Urinary bladder (tissue), 4 donors: Measurements from ENCODE around the gene MOB2. TPM values are rescaled to one million over a fixed set of nuclear protein-coding genes. Genes with fewer than 3 reads are reported as not detected.
"Not testable (repeated sequence)": the region's sequence is repeated elsewhere in the genome, so short reads cannot be mapped to it uniquely, and the experiment has no call there.

Experiments
- DNase-seq: peaks from one replicate; pipeline ENCODE4 v3.0.0-alpha.2; 2015; ENCODE audit errors: extremely low spot score
- H3K27ac ChIP-seq: one replicate; pipeline ENCODE4 v1.5.1; 2013; ENCODE audit warnings: low read depth, mild to moderate bottlenecking, moderate library complexity
- H3K36me3 ChIP-seq: one replicate; pipeline ENCODE4 v1.6.1; 2013; ENCODE audit warnings: mild to moderate bottlenecking, moderate library complexity; ENCODE audit not compliant: insufficient read depth
- H3K4me1 ChIP-seq: one replicate; pipeline ENCODE4 v1.6.1; 2013; ENCODE audit warnings: mild to moderate bottlenecking, moderate library complexity; ENCODE audit not compliant: insufficient read depth
- H3K4me3 ChIP-seq: one replicate; pipeline ENCODE4 v1.5.1; 2013; ENCODE audit warnings: low read depth, low read length
- WGBS: extraction: QIAGEN DNeasy Blood & Tissue Kit; methylation state at CpG from one replicate; pipeline ENCODE4 v1.1.7; 2013; 5-methylcytosine and 5-hydroxymethylcytosine counted together
- polyA plus RNA-seq: library from polyadenylated mRNA; stranded (reverse); fragments of 200-250 nt; gene quantifications from one replicate; pipeline ENCODE4 v1.2.3, GENCODE V29; 2013
- total RNA-seq: library from RNA; depleted of rRNA; stranded (reverse); fragments of >200 nt; gene quantifications from one replicate; pipeline ENCODE4 v1.2.3, GENCODE V29; 2014
- donor health status: healthy with polysubstance abuse.
- donor health status: healthy.

MOB2 gene
- total and polyA plus RNA-seq, 2 donors, result 27.5 to 120 TPM

DNA sequence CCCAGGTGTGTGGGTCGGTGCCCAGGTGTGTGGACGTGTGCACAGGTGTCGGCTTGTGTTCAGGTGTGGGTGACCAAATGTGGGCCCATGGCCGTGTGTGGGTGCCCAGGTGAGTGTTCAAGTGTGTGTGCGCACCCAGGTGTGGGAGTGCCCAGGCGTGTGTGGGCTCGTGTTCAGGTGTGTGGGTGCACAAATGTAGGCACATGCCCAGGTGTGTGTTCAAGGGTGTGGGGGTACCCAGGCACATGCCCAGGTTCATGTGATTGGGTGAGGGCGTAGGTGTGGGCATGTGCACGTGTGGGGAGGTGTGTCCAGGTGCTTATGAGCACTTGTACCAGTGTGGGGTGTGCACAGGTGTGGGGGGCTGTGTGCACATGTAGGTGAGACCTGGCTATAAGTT, 42.8 kb downstream of the MOB2 start:
- Histone ChIP-seq H3K4me3 (no peak overlapping the region), H3K4me1 (no peaks in the 10 kb centered on the region), H3K27ac (no peak overlapping the region), H3K36me3 (no peaks in the 10 kb centered on the region)
- WGBS, result 86% methylated on average over 9 of the region's 9 CpGs
- DNase-seq, result no peak

DNA sequence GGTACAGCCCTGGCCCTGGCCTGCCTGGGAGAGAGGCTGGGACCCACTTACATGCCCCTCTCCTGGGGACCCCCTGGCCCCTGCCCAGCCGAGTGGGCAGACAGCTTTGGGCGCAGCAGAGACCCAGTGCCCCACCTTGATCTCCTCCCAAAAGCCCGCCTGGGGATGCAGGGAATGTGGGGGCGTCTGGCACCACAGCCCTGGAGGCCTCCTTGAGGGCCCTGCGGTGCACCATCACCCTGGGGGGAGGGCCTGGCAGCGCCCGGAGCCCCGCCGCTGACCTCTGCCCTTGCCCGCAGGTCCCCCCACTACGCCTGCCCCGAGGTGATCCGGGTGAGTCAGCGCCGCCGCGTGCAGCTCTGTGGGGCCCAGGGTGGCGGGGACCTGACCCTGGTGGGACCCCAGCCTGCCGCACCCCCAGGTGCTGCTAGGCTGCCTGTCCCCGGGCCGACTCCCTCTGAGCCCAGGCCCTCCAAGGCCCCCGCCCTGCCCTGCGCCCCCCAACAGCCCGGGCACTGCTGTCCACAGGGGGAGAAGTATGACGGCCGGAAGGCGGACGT, 43.7 kb downstream of the MOB2 start:
- WGBS, result 84% methylated on average over 28 of the region's 28 CpGs
- no peaks in the 10 kb centered on the region for H3K4me1 ChIP-seq
- no peaks in the 10 kb centered on the region for H3K36me3 ChIP-seq
- no peak for DNase-seq
- no peak overlapping the region for H3K4me3 ChIP-seq
- no peak overlapping the region for H3K27ac ChIP-seq

DNA sequence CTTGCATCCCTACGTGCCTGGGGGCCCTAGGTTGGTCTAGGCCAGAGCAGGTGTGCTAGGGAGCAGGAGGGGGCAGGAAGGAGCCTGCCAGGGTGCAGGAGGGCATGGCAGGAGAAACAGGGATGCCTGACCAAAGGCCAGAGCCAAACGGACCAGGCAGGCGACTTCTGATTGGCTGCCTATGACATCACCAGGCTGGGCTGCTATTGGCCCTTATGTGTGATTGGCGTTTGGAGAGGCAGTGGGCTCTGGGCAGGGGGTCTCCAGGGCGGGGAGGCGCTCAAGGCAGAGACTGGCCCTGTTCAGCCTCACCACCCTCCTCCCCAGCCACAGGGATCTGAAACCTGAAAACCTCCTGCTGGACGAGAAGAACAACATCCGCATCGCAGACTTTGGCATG, 44.4 kb downstream of the MOB2 start:
- H3K27ac ChIP-seq, result no peak overlapping the region
- DNase-seq, result peak; percentile 14
- WGBS, result 36% methylated on average over 9 of the region's 9 CpGs
- no peaks in the 10 kb centered on the region for H3K4me1 ChIP-seq
- no peak overlapping the region for H3K4me3 ChIP-seq
- H3K36me3 ChIP-seq, result no peaks in the 10 kb centered on the region

DNA sequence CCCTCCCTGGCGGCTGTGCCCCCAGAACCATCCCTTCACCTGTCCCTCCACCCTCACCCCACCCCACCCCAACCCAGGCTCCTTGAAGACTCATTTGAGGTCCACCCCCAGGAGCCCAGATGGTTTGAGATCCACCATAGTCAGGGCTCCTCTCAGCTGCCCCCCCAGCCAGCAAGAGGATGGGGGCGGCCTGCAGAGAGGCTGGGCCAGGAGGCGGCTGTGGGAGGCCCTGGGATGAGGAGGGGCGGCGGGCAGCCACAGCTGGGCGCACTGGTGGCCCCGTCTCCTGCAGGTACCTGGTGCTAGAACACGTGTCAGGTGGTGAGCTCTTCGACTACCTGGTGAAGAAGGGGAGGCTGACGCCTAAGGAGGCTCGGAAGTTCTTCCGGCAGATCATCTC, 46.1 kb downstream of the MOB2 start:
- Histone ChIP-seq H3K36me3 (no peaks in the 10 kb centered on the region), H3K4me3 (no peak overlapping the region), H3K27ac (no peak overlapping the region), H3K4me1 (no peaks in the 10 kb centered on the region)
- WGBS, result 92% methylated on average over 12 of the region's 12 CpGs
- DNase-seq, result no peak

DNA sequence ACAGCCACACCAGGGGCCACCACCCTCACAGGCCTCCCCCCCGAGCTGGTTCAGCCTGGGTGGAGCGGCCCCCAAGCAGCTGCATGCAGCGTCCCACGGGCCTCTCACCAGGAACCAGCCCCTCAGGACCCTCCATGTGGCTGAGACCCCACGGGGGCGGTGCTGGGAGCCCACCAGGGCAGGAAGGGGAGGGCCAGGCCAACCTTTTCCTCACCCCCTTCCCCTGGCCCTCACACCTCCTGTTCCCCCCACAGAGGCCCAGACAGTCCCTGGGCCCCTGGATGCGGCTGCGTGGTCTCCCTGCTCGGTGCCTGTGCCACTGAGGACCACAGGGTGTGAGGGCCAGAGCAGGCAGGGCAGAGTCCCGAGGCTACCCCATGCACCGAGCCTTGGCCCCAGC, 46.5 kb downstream of the MOB2 start:
- DNase-seq, result no peak
- H3K4me3 ChIP-seq, result no peak overlapping the region
- no peaks in the 10 kb centered on the region for H3K36me3 ChIP-seq
- no peak overlapping the region for H3K27ac ChIP-seq
- 85% methylated on average over 11 of the region's 11 CpGs for WGBS
- H3K4me1 ChIP-seq, result no peaks in the 10 kb centered on the region

DNA sequence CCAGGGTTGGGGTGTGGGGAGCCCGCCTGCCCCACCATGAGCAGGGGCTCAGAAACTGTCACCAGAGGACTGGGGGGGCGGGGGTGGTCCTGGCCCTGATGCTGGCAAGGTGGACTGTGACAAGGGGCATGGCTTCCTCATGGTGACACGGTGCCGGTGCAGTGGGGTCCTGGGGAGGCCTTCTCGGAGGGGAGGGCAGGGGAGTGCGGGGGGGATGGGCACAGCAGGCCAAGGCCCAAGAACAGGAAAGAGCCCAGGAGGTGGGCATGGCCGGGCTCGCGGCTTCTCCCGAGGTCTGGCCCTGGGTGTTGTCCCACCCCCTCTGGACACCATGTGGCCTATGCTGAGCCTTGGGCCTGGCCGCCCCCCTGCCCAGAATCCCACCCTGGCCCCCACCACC, 47.2 kb downstream of the MOB2 start:
- WGBS, result 86% methylated on average over 11 of the region's 11 CpGs
- Histone ChIP-seq H3K36me3 (no peaks in the 10 kb centered on the region), H3K4me1 (no peaks in the 10 kb centered on the region), H3K4me3 (no peak overlapping the region), H3K27ac (no peak overlapping the region)
- DNase-seq, result no peak

DNA sequence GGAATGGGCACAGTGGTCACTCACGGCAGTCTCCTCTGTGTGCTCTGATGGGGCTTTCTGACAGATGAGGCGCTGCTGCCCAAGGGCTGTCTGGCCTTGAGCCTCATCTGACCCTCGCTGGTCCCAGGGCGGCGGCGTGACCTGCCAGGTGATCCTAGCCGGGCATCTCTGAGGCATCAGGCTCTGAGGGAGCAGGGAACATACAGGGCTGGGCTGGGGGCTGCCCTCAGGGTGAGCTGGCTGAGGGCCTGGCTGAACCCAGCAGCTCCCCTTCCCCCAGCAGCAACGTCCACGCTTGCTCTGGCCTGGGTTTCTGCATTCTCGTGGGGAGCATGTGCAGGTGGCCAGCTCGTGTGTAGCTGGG, 47.6 kb downstream of the MOB2 start:
- 78% methylated on average over 11 of the region's 11 CpGs for WGBS
- H3K36me3 ChIP-seq, result no peaks in the 10 kb centered on the region

DNA sequence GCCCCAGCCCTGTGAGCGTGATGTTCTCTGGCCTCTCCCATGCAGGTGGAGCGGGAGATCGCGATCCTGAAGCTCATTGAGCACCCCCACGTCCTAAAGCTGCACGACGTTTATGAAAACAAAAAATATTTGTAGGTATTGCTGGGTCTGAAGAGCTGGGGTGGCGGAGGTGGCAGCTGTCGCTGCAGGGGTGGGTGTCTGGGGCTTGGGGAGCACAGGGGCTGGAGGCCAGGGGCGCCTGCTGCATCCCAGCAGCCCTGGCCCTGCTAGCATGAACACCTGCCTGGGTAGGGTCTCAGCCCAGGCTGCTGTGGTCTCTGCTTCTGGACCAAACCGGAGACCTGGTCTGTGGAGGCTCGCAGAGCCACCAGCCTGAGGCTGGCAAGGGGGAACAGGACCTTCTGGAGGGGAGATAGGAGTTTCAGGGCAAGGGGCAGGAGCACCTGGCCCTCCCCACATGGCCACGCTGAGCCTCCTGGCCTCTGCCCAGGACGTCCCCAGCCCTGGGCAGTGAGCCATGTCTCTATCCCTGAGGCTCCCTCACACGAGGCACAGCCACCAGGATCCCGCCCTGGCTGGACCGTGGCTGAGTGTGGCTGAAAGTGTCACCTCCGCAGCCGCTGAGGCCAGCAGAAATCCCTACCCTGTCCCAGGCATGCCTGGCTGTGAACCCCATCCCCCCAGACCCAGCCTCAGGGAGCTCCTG, 48.2 kb downstream of the MOB2 start:
- 57% methylated on average over 19 of the region's 19 CpGs for WGBS
- Histone ChIP-seq H3K4me3 (no peak overlapping the region), H3K4me1 (no peaks in the 10 kb centered on the region), H3K27ac (no peak overlapping the region), H3K36me3 (no peaks in the 10 kb centered on the region)
- no peak for DNase-seq

More for the DNA sequence above, 47.6 kb downstream of the MOB2 start:
- no peak overlapping the region for H3K4me3 ChIP-seq
- H3K4me1 ChIP-seq, result no peaks in the 10 kb centered on the region
- H3K27ac ChIP-seq, result no peak overlapping the region
- DNase-seq, result no peak

DNA sequence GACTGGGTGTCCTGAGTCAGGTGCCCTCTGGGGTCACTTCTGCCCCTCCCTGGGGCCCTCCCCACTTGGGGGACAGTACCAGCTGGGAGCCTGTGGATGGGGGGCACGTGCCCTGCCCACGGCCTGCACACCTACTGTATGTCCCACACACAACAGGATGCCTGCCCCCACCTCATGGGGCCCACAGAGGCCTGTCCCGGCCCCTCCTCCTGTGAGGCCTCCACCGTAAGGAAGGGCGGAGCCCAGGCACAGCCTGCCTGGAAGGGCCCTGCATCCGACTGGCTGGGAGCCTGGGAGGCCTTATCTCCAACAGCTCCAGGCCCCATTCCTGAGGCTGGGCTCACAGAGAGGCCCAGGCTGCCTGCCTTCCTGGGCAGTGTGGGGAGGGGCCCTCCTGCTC, 49.1 kb downstream of the MOB2 start:
- 23% methylated on average over 6 of the region's 6 CpGs for WGBS
- Histone ChIP-seq H3K27ac (no peak overlapping the region), H3K36me3 (no peaks in the 10 kb centered on the region), H3K4me1 (no peaks in the 10 kb centered on the region), H3K4me3 (no peak overlapping the region)
- DNase-seq, result no peak

DNA sequence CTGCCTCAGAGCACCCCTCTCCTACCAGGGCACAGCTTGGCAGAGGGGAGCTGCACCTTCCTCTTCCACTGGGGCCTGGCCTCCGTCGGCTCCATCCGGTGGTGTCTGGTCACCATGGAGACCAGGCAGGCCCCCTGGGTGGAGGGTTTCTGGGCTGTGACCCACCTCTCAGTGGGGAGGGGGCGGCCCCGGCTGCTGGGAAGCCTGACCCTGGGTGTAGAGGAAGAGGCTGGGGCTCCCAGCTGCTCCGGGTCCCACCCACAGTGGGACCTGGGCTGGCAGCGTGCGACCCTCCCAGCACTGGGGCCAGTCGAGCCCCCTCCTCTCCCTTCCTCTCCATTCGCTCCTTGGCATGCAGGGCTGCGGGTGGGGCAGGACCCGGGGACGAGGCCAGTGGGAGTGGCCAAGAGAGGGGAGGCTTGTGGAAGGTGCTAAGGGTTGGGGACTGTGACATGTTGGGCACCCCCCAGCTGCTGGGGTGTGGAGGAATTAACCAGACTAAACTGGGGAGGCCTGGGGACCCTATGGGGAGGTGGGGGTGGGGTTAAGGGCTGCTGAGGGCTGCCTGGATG, 50.0 kb downstream of the MOB2 start:
- no peaks in the 10 kb centered on the region for H3K36me3 ChIP-seq
- no peak for DNase-seq
- whole genome bisulfite sequencing, result 17% methylated on average over 13 of the region's 13 CpGs
- no peak overlapping the region for H3K27ac ChIP-seq
- H3K4me1 ChIP-seq, result no peaks in the 10 kb centered on the region
- no peak overlapping the region for H3K4me3 ChIP-seq

DNA sequence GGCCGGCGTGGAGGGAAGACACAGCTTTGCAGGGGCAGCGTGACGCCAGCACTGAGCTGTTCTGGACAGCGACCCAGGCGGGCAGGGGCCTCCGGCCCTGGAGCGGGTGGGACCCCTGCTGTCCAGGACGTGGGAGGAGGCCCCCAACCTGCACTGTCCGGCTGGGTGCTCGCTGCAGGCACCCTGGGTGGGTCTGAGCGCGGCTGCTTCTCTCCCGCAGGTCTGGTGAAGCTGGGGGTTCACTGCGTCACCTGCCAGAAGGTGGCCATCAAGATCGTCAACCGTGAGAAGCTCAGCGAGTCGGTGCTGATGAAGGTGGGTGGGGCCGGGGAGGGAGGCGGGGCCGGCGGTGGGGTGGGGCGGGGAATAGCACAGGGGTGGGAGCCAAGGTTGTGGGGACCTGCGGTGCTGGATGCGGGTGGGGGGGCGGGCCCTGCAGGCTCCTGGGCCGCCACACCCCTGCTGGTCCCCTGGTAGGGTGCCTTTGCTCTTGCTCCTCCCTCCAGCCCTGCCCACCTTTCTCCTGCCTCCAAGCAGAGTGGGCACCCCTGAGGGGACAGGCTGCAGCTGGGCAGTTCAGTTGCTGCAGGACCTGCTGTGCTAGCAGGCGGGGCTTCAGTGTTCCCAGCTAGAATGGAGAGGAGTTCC, 50.6 kb downstream of the MOB2 start:
- no peak overlapping the region for H3K4me3 ChIP-seq
- DNase-seq, result no peak
- H3K27ac ChIP-seq, result no peak overlapping the region
- 7% methylated on average over 29 of the region's 29 CpGs for WGBS
- no peaks in the 10 kb centered on the region for H3K36me3 ChIP-seq
- H3K4me1 ChIP-seq, result no peaks in the 10 kb centered on the region

DNA sequence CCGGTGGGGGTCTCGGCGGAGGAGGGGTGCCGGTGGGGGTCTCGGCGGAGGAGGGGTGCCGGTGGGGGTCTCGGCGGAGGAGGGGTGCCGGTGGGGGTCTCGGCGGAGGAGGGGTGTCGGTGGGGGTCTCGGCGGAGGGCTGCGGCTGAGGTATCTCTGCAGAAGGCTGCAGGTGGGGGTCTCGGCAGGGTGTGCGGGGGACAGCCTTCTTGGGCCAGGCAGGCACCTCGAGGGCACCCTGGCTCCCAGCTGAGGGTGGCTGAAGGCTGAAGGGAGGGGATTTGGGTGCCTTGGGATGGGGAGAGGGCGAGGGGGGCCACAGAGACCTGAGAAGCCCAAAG, 51.1 kb downstream of the MOB2 start:
- H3K27ac ChIP-seq, DNase-seq, H3K4me3 ChIP-seq, H3K36me3 ChIP-seq, H3K4me1 ChIP-seq: not testable (repeated sequence)
- WGBS, result 78% methylated on average over 14 of the region's 20 CpGs

DNA sequence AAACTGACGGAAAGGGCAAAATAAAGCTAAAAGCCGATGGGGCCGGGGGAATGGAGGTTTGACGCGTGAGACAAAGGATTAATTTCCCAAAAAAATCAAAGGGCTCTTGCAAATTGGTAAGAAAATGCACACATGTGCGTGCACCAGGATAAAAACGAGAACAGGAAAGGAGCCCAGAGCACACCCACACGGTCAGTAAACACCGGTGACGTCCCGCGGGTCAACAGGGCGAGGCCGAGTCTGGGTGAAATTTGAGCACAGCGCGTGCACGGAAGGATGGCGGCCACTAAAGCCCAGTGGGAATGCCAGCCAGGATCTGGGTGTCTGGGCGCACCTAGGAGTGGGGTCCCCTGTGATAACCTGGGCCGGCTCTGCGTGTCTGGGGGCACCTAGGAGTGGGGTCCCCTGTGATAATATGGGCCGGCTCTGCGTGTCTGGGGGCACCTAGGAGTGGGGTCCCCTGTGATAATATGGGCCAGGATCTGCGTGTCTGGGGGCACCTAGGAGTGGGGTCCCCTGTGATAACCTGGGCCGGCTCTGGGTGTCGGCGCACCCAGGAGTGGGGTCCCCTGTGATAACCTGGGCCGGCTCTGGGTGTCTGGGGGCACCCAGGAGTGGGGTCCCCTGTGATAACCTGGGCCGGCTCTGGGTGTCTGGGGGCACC, 52.5 kb downstream of the MOB2 start:
- Histone ChIP-seq H3K4me3 (no peak overlapping the region), H3K27ac (no peak overlapping the region), H3K36me3 (no peaks in the 10 kb centered on the region), H3K4me1 (no peaks in the 10 kb centered on the region)
- WGBS, result 72% methylated on average over 29 of the region's 29 CpGs
- no peak for DNase-seq

DNA sequence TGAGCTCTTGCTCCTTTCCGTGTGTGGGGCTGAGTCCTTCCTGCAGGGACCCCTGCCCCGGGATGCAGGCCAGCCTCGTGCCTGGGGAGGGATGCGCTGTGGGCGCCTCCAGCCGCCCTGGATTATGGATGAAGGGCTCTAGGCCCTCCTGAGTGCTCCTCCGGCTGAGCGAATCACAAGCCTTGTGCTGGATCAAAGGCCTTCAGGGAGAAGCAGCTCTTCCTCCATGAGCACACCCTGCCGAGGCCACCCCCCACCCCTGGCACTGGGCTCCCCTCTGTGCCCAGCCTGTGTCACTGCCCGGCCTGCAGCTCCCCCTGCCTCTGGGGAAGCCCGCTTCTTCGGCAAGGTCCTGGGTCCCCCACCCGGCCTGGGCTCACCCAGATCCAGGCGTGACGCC, 53.0 kb downstream of the MOB2 start:
- Histone ChIP-seq H3K4me1 (no peaks in the 10 kb centered on the region), H3K36me3 (no peaks in the 10 kb centered on the region), H3K4me3 (no peak overlapping the region), H3K27ac (no peak overlapping the region)
- WGBS, result 70% methylated on average over 15 of the region's 15 CpGs
- no peak for DNase-seq
